CD4-positive, alpha-beta T cell treated with Interleukin-15 for 4 hours (primary cell): ENCODE results near the gene MXRA5.
"Not testable (repeated sequence)": the region's sequence is repeated elsewhere in the genome, so short reads cannot be mapped to it uniquely, and the experiment has no call there.

ENCODE experiments used
- DNase-seq: peaks from one replicate; pipeline ENCODE4 v3.0.0-alpha.2; 2020; ENCODE audit warnings: low spot score

MXRA5 gene

GRCh38 chrX:3343569-3343968 is 2.9 kb downstream of the MXRA5 start:
- DNase-seq, result not testable (repeated sequence)

DNA sequence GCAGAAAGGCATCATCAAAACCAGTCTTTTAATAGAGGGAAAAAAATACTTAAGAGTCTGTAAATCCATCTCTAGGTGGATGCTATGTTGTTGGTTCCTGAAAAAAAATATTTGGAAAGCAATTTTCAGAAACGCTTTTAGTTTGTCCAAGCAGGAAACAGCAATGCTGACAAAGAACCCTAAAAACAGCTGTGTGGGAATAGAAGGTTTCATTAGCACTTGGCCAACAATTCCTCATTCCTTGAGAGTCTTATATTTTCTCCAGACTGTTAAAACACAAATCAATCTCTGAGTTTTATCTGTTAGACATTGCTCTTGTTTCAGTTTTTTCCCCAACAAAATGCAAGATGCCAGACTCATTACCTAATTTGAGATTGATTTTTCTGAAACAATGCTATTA is 6.4 kb downstream of the MXRA5 start:
- no peak for DNase-seq

GRCh38 chrX:3326681-3327080 is 19.8 kb downstream of the MXRA5 start:
- DNase-seq, result no peak

DNA sequence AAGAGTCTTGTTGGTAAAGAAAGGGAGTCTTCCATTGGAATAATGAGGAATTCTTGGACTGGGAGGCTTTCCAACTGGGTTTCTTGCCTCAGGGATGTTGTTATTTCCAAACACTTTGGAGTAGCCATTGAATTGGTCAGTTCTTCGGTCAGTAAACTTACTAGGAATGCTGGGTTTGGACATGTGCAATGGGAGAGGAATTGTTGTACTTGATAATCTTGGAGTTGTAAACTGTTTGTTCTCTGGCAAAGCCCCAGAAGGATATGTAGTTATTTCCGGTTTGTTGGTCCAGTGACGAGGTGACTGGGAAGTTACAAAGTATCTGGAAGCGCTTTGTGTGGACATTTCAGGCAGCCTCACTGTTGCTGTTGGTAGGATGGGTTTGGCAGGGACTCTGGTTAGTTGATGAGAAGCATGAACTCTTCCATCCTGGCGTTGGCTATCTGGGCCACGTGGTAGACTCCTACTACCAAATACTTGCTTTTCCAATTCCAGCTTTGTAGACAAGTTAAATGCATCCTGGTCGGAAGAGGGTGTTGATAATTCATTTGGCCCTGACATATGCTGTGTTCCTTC is 25.9 kb downstream of the MXRA5 start:
- no peak for DNase-seq

DNA sequence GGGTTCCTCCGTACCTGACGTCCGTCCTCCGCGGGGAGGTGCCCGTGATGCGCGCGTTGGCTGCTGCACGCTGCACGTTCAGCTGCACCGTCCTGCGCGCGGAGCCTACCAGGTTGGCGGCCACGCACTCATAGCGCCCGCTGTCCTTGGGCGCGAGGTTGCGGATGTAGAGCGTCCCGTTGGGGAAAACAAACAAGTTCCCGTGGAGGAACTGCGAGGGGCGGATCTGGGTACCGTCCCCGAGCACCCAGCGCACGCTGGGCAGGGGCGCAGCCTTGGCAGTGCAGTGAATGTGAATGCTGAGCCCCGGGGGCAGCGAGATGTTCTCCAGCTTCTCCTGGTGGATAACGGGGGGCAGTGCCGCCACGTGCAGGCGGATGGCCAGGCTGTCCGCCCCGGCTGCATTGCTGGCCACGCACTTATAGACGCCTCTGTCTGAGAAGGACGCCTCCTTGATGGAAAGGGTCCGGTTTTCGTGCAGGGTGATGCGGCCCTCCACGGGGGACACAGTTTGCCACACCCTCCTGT is 29.2 kb downstream of the MXRA5 start:
- no peak for DNase-seq

DNA sequence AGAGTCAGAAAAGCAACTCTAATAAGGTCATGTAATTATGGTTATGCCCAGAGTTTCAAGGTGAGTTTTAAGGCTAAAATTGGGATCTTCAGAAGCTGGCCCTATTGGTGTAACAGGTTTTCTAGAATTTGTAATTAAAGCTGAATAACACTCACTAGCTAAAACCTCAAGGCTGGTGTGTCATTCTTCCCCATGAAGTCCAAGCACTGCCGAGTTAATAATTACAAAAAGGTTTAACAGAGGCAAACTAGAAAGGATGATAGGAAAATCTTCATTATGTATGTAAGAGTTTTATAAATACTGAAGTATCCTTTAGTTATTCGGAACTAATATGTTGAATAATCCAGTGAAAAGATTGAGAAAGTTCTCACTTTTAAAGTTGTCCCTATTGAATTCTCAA is 34.3 kb downstream of the MXRA5 start:
- DNase-seq, result no peak

GRCh38 chrX:3307881-3308280 is 38.6 kb downstream of the MXRA5 start:
- no peak for DNase-seq

- DNase-seq, result no peak
Observed at GRCh38 chrX:3299636-3300035, 46.8 kb downstream of the MXRA5 start.

DNA sequence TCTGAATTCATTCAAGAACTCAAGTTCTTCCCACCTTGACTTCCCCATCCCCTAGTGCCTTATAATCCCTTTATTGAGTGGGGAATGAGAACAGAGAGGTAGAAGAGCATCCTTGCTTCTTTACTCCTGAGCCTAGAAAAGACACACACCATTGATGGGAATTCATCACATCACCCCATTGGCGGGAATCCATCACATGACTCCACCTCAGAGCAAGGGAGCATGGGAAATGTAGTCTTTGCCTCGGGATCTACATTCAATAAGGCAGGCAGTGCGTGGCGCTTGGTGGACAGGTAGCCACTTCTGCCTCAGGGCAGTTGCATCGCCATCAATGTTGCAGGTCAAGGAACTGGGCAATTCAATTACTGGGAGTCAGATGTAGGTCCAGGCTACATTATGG is 50.7 kb downstream of the MXRA5 start:
- DNase-seq, result no peak

DNA sequence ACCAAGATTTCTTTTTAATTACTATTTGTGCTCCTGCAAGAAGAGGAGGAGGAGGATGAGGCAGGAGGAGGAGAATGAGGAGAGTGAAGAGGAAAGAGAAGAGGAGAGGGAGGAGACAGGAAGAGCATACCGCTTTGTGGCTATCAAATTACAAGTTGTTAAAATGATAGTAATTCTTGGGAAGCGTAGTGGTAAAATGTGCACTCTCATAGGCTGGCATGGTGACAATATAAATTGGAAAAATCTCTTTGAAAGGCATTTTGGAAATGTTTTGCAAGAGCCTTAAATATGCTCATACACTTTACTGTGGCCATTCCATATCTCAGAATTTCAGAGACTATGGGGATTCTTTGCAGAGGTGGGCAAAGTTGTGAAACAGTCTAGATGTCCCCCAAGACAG is 53.2 kb downstream of the MXRA5 start:
- DNase-seq, result no peak

- no peak for DNase-seq
Observed at GRCh38 chrX:3290561-3290960, 55.9 kb downstream of the MXRA5 start.

DNA sequence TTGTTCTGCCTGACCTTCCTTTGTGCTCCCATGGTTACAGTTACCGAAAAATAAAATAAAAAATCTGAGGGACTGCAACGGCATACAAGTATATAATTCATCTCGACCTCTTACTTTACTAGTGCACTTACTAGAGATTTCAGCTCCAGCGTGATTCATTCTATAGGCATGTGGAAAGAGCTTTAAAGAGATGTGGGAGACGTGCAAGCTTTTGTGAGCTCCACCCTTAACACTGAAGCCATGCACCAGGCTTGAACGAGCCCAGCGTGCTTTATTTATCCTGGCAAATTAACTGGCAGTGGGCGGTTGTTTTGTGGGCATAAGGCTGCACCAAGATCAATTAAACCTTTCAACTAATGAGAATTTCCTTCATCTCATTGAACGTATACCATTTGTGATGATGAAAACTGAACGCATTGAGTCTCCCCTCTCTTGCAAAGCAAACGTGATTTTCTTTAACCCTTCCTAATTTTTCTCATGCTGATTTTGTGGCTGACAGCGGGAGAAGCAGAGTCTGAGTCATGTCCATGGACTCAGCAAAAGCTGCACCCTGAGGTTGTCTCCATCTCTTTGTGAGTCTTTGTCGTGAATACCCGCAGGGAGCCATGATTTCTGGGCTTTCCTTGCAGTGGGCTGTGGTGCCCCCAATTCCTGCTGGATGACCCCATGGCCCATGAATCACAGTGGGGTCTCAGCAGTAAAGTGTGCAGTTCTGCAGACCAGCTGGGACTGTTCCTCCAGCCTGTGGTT is 60.1 kb downstream of the MXRA5 start:
- DNase-seq, result no peak

- DNase-seq, result no peak
Observed at GRCh38 chrX:3280706-3281105, 65.7 kb downstream of the MXRA5 start.

- not testable (repeated sequence) for DNase-seq
Observed at GRCh38 chrX:3273668-3274067, 72.8 kb downstream of the MXRA5 start.

- DNase-seq, result no peak
Observed at GRCh38 chrX:3271834-3272186, 74.6 kb downstream of the MXRA5 start.

- no peak for DNase-seq
Observed at GRCh38 chrX:3271183-3271833, 75.1 kb downstream of the MXRA5 start.

DNA sequence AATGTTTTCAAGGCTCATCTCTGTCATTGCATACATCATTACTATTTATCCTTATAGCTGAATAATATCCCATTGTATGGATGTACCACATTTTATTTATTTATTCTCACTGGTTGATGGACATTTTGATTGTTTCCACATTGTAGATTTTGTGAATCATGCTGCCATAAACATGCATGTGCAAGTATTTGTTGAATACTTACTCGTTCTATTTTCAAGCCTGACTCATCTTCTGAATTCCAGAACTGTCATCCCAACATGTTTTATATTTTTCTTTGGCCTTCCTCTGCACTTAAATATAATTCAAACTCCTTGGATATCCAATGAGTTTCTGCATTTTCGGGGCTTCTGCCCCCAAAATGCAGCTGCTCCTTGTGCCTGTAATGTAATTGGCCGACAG is 77.6 kb downstream of the MXRA5 start:
- DNase-seq, result no peak

- no peak for DNase-seq
Observed at GRCh38 chrX:3263681-3264126, 82.7 kb downstream of the MXRA5 start.

DNA sequence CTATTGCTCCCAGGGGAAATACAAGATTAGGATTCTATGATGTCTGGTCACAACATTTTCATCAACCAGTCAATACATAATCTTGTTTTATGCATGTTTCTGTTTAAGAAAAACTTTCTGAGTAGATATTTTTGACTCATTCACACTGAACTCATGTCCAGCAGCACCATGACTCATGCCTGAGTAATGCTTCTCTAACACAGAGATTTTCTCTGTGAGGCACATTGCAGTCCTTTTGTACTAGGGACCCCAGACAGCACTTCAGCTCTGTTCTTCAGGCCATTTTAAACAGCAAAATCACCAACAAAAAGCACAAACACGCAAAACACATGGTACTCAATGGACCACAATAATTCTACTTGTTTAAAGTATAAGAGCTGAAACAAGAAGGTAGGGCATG is 83.6 kb downstream of the MXRA5 start:
- DNase-seq, result no peak
